B cell (primary cell): ENCODE measurements around the gene GRN.

Experiments used
- EZH2 ChIP-seq: IDR thresholded peaks from 2 replicates; pipeline ENCODE4 v1.6.1; 2012; ENCODE audit warnings: borderline replicate concordance, low read depth, mild to moderate bottlenecking, moderate library complexity, low read length; ENCODE audit not compliant: insufficient read depth, poor library complexity, severe bottlenecking
- TF ChIP-seq, protein P1 (sequence below): fragments of 200-600 bp; IDR thresholded peaks from one replicate; pipeline ENCODE4 v1.8.0; 2022; ENCODE audit warnings: antibody characterized with exemption, mild to moderate bottlenecking

DNA sequence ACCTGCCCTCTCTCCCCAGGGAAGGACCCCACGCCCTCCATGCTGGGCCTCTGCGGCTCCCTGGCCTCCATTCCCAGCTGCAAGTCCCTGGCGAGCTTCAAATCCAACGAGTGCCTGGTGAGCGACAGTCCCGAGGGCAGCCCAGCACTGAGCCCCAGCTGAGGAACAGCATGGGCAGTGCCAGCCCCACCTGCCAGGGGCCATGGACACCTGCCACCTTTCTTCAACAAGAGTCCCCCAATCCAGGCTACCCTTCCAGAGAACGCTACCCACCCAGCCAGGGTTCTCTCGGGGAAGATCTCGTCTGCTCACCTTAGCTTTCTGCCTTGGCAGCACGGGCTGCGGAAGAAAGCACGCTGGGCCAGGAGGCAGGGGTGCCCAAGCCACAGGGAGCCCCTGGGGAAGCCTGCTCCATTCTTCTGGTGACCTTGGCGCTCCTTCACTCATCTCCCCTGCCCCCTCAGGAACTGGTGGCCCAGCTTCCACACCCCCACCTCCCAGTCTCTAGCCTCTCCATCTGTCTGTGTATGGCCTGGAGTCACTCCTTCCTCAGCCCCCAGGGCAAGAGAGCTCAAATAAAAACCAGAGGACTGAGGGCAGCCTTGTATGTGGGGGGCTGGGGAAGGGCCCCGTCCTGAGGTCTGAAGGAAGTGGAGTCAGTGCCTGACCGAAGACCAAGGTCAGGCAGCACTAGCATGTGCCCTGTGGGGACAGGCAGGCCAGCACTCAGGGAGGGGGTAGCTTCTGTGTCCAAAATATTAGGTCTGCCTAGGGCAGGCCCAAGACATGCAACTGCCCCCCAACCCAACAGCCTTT lies 26.8 kb upstream of the GRN start:
- TF ChIP-seq, protein P1, sequence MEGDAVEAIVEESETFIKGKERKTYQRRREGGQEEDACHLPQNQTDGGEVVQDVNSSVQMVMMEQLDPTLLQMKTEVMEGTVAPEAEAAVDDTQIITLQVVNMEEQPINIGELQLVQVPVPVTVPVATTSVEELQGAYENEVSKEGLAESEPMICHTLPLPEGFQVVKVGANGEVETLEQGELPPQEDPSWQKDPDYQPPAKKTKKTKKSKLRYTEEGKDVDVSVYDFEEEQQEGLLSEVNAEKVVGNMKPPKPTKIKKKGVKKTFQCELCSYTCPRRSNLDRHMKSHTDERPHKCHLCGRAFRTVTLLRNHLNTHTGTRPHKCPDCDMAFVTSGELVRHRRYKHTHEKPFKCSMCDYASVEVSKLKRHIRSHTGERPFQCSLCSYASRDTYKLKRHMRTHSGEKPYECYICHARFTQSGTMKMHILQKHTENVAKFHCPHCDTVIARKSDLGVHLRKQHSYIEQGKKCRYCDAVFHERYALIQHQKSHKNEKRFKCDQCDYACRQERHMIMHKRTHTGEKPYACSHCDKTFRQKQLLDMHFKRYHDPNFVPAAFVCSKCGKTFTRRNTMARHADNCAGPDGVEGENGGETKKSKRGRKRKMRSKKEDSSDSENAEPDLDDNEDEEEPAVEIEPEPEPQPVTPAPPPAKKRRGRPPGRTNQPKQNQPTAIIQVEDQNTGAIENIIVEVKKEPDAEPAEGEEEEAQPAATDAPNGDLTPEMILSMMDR: no peak
- TF ChIP-seq EZH2: no peak
